HEK293 (cell line): ENCODE data around the gene KCNH5.

Experiments used
- CTCF ChIA-PET: fragments of 350-600 bp; formaldehyde crosslinking; extraction: SDS; loops from one replicate; lab custom pipeline; 2021; ENCODE audit warnings: antibody characterized with exemption; lab: Yijun Ruan, JAX
- POLR2A ChIA-PET: fragments of 300-600 bp; formaldehyde crosslinking; extraction: SDS; loops from one replicate; lab custom pipeline; 2020; ENCODE audit warnings: antibody characterized with exemption, inconsistent platforms; lab: Yijun Ruan, JAX
- H3K27ac ChIP-seq: fragments of 200-500 bp; sonication (Bioruptor generic); 2 replicates; pipeline ENCODE4 v1.5.1; 2014; ENCODE audit warnings: low read depth, low read length, control low read depth, inconsistent platforms; ENCODE audit errors: extremely low read depth
- H3K36me3 ChIP-seq, 2 experiments: fragments of 200-500 bp in 1 of 2; sonication (Bioruptor generic) in 1 of 2; 1 replicate in 1 of 2; 2 replicates in 1 of 2; pipeline ENCODE4 v1.5.1; 2014 to 2017; ENCODE audit warnings: inconsistent platforms in 2 of 2, low read length in 2 of 2; ENCODE audit not compliant: control insufficient read depth in 2 of 2, insufficient read depth in 1 of 2
- H3K4me1 ChIP-seq: fragments of 200-500 bp; sonication (Bioruptor generic); 2 replicates; pipeline ENCODE4 v1.5.1; 2014; ENCODE audit warnings: mild to moderate bottlenecking, low read length, inconsistent platforms; ENCODE audit not compliant: control insufficient read depth, insufficient read depth
- H3K4me3 ChIP-seq: 2 replicates; pipeline ENCODE4 v1.5.1; 2011; ENCODE audit warnings: low read depth, mild to moderate bottlenecking, control low read depth, low read length, moderate library complexity
- H3K9me3 ChIP-seq: fragments of 200-500 bp; sonication (Bioruptor generic); 2 replicates; pipeline ENCODE4 v1.5.1; 2014; ENCODE audit warnings: low read depth, low read length, inconsistent platforms; ENCODE audit not compliant: control insufficient read depth, insufficient read depth
- GLI2 ChIP-seq: fragments of 450-650 bp; formaldehyde crosslinking; IDR thresholded peaks from 2 replicates; pipeline ENCODE4; 2017; ENCODE audit warnings: missing biosample characterization, missing genetic modification characterization, low read depth, borderline replicate concordance
- GLIS1 ChIP-seq: fragments of 450-650 bp; formaldehyde crosslinking; IDR thresholded peaks from 2 replicates; pipeline ENCODE4 v1.5.1; 2016; ENCODE audit warnings: missing biosample characterization, missing genetic modification characterization
- HIC1 ChIP-seq: fragments of 450-650 bp; formaldehyde crosslinking; IDR thresholded peaks from 2 replicates; pipeline ENCODE4 v1.5.1; 2016; ENCODE audit warnings: missing biosample characterization, missing genetic modification characterization
- HOXD13 ChIP-seq: sonication (generic); formaldehyde crosslinking; IDR thresholded peaks from 2 replicates; pipeline ENCODE4 v1.8.0; 2022; ENCODE audit warnings: missing genetic modification reagents, borderline replicate concordance
- KLF16 ChIP-seq: fragments of 450-650 bp; formaldehyde crosslinking; IDR thresholded peaks from 2 replicates; pipeline ENCODE4 v1.5.1; 2017; ENCODE audit warnings: missing biosample characterization, missing genetic modification characterization
- KLF8 ChIP-seq: fragments of 450-650 bp; formaldehyde crosslinking; IDR thresholded peaks from 2 replicates; pipeline ENCODE4 v1.5.1; 2016; ENCODE audit warnings: missing biosample characterization, missing genetic modification characterization
- KLF9 ChIP-seq: fragments of 450-650 bp; formaldehyde crosslinking; IDR thresholded peaks from 2 replicates; pipeline ENCODE4 v1.5.1; 2016; ENCODE audit warnings: missing biosample characterization, missing genetic modification characterization, low read depth
- REST ChIP-seq: fragments of 450-650 bp; formaldehyde crosslinking; IDR thresholded peaks from 2 replicates; pipeline ENCODE4 v1.5.1; 2016; ENCODE audit warnings: missing biosample characterization, missing genetic modification characterization
- SP2 ChIP-seq: fragments of 450-650 bp; formaldehyde crosslinking; IDR thresholded peaks from 2 replicates; pipeline ENCODE4 v1.5.1; 2016; ENCODE audit warnings: missing biosample characterization, missing genetic modification characterization
- ZIC2 ChIP-seq: fragments of 450-650 bp; formaldehyde crosslinking; IDR thresholded peaks from 2 replicates; pipeline ENCODE4 v1.5.1; 2016; ENCODE audit warnings: missing biosample characterization, missing genetic modification characterization
- ZNF2 ChIP-seq: fragments of 450-650 bp; formaldehyde crosslinking; IDR thresholded peaks from 2 replicates; pipeline ENCODE4 v1.5.1; 2016; ENCODE audit warnings: missing biosample characterization, missing genetic modification characterization
- ZNF311 ChIP-seq: fragments of 450-650 bp; formaldehyde crosslinking; IDR thresholded peaks from 2 replicates; pipeline ENCODE4 v1.5.1; 2017; ENCODE audit warnings: missing biosample characterization, missing genetic modification characterization, borderline replicate concordance
- ZNF391 ChIP-seq: fragments of 450-650 bp; formaldehyde crosslinking; IDR thresholded peaks from 2 replicates; pipeline ENCODE4 v1.5.1; 2016; ENCODE audit warnings: low read depth, missing biosample characterization, missing genetic modification characterization, borderline replicate concordance
- ZNF426 ChIP-seq: fragments of 450-650 bp; formaldehyde crosslinking; IDR thresholded peaks from 2 replicates; pipeline ENCODE4 v1.5.1; 2017; ENCODE audit warnings: missing biosample characterization, missing genetic modification characterization, mild to moderate bottlenecking, inconsistent platforms, moderate library complexity
- ZNF639 ChIP-seq: fragments of 450-650 bp; formaldehyde crosslinking; IDR thresholded peaks from 2 replicates; pipeline ENCODE4 v1.5.1; 2016; ENCODE audit warnings: missing biosample characterization, missing genetic modification characterization
- ZNF658 ChIP-seq: fragments of 450-650 bp; formaldehyde crosslinking; IDR thresholded peaks from 2 replicates; pipeline ENCODE4; 2016; ENCODE audit warnings: missing biosample characterization, missing genetic modification characterization
- ZNF768 ChIP-seq: fragments of 450-650 bp; formaldehyde crosslinking; IDR thresholded peaks from 2 replicates; pipeline ENCODE4 v1.5.1; 2018; ENCODE audit warnings: missing biosample characterization, mild to moderate bottlenecking, missing genetic modification characterization

The KCNH5 gene

GRCh38 chr14:63076488-63076887, 31.2 kb upstream of the KCNH5 start:
- Histone ChIP-seq H3K9me3 (no peaks in the 10 kb centered on the region), H3K4me1 (no peaks in the 10 kb centered on the region), H3K27ac (no peak overlapping the region), H3K36me3 (no peaks in the 10 kb centered on the region), H3K4me3 (no peak overlapping the region)
- TF ChIP-seq ZNF311 (no peak), ZNF658 (tag by site-specific recombination) (no peak), ZNF391 (no peak), ZNF2 (no peak)
- ChIA-PET POLR2A (no interaction called here), CTCF (interaction anchor here (0.7 kb wide), 1 partner anchor 666 kb away, joined by 3 read pairs; no protein-coding TSS in a partner anchor)

GRCh38 chr14:63055631-63056030, 10.4 kb upstream of the KCNH5 start:
- Histone ChIP-seq H3K9me3 (no peaks in the 10 kb centered on the region), H3K4me3 (no peak overlapping the region), H3K27ac (no peak overlapping the region), H3K4me1 (no peaks in the 10 kb centered on the region), H3K36me3 (no peaks in the 10 kb centered on the region)
- CTCF ChIA-PET: interaction anchor here (0.6 kb wide), 1 partner anchor 431 kb away, joined by 3 read pairs; no protein-coding TSS in a partner anchor
- TF ChIP-seq HIC1 (tag by site-specific recombination) (no peak), ZNF639 (no peak), ZNF311 (no peak), ZNF426 (tag by site-specific recombination) (no peak), KLF8 (tag by site-specific recombination) (no peak), HOXD13 (no peak), ZIC2 (tag by site-specific recombination) (no peak), REST (tag by site-specific recombination) (no peak), GLIS1 (tag by site-specific recombination) (no peak), ZNF768 (tag by site-specific recombination) (no peak), KLF16 (tag by site-specific recombination) (no peak), ZNF391 (no peak), KLF9 (tag by site-specific recombination) (no peak), GLI2 (tag by site-specific recombination) (no peak), SP2 (tag by site-specific recombination) (no peak)
- POLR2A ChIA-PET: no interaction called here
